Fibroblast of skin of scalp (primary cell): ENCODE measurements around the gene TIAM2.

ENCODE experiments used
- DNase-seq: peaks from one replicate; pipeline ENCODE4 v3.0.0-alpha.2; 2013

The TIAM2 gene

DNA sequence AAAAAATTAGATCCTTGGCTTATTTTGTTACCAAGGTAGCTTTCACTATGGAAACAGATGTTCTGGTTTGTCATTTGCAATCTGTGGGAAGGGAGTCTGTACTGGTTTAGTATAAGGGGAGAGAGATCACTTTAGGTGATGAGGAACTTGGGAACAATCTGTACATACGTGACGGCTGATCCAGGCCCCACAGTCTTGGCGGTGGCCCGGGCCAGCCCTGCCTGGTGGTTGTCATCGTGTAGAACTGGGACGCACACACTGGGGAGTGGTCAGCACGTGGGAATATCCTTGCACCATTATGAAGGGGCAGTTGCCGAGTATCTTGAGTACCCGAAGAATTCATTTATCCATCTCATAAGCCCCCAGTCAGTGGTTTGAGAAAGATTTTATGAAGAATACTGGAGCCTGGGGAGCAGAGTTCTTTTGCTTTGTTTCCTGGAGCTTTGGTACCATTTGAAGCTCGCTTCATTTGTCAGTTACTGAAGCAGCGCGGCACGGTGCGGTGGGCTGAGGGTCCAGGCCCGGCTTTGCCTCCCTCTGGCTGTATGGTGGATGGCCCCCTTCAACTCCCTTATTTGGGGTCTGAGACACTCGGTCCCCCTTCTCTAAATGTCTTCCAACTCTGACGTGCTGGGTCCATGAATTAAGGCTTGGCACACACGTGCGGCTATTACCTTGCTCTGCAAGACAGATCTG lies 245.9 kb downstream of the TIAM2 start:
- DNase-seq = no peak

DNA sequence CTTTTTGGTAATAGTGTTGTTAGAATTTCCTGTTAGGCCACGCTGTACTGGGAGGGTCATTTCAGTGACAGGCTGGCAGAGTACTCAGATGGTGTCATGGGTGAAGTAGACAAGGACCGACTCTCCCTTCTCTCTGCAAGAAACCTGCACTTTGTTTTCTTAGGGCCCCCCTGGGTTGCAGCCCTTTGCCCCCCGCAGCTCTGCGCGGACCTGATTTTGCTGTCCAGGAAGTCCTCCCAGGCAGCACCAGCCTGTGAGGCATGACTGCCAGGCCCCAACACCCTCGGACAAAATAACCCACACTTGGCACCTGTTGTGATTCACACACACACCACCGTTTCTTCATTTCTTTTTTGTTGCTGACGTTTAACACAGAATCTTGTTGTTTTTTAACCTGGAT lies 246.9 kb downstream of the TIAM2 start:
- DNase-seq = no peak

DNA sequence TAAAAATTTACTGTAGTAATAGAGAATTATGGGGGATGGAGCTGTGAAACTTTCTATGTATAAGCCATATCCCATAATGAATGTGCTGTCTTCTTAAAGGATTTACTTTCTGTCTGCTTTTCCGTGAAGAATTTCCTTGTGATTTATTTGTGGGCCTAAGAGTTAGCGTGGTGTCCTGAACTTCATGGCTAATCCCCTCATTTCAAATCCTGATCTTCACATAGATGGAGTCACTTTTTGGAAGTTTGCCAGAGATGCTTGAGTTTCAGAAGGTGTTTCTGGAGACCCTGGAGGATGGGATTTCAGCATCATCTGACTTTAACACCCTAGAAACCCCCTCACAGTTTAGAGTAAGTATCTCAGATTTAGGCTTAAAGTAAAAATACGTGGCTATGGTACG lies 249.3 kb downstream of the TIAM2 start:
- no peak for DNase-seq

DNA sequence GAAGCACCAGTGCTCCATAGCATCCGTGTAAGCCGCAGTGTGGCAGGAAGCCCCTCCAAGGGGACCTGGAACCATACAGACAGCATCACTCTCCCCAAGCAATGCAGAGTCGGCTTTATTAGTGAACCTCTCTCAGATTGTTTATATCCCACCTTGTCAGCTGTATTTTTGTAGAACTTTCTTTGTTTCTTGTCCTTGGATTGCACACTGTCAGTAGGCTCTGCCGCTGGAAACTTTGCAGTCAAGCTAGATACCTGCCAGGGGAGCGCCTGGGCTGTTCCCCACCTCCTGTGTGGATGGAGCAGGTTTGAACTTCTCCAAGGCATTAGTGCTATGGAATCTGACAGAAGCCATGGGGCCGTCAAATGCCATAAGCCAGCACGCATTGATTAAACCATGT lies 250.1 kb downstream of the TIAM2 start:
- no peak for DNase-seq

DNA sequence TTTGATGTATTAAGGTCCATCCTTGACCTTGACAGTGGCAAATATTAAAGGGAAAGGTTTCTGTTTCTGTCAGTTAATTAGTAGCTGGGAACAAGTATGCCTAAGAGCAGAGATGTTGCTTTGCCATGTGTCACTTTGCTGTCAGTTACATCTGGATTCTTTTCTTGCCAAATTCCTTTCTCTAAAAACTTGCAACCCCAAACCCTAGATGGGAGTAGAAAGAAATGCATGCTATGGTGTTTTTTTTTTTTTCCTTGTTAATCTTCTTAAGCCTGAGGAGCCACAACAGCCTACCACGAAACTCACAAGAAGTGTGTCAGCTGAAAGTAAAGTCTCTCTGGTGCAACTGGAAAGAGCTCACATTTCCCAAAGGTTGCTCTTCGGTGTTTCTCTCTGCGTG lies 250.7 kb downstream of the TIAM2 start:
- DNase-seq = peak; percentile 85

DNA sequence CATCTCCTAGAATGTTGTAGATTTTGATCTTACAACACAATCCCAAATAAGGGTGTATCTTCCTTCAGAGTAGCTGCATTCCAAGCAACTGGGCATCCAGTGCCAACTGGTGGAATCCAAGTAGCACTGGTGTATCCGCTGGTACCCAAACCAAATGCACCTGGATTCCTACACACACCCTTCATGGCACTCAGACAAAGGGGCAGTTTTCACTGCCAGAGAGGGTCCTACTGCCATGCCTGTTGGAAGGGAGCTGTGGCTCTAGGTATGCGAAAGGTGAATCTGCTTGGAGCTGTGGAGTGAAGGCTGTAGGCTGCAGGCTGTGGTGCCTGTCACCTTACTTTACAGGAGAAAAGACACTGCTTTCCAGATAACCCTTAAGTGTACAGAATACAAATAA lies 251.7 kb downstream of the TIAM2 start:
- DNase-seq = no peak

DNA sequence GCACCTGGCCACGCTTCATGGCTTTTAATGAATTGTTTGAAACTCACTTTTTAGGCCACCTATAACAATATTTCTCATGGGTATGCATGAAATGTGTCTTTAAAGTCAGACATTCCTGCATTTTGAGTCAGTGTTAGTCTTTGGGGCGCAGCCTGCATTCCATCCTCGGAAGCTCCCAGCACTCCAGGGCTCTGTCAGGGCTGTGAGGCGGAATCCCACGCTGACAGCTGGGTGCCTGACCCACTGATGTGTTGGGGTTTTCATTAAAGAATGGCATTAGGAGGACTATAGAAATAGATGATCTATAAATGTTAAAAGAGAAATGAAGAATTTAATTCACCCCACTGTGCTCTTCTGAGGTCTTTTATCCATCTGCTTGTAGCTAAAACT lies 252.5 kb downstream of the TIAM2 start:
- DNase-seq = peak; percentile 94

DNA sequence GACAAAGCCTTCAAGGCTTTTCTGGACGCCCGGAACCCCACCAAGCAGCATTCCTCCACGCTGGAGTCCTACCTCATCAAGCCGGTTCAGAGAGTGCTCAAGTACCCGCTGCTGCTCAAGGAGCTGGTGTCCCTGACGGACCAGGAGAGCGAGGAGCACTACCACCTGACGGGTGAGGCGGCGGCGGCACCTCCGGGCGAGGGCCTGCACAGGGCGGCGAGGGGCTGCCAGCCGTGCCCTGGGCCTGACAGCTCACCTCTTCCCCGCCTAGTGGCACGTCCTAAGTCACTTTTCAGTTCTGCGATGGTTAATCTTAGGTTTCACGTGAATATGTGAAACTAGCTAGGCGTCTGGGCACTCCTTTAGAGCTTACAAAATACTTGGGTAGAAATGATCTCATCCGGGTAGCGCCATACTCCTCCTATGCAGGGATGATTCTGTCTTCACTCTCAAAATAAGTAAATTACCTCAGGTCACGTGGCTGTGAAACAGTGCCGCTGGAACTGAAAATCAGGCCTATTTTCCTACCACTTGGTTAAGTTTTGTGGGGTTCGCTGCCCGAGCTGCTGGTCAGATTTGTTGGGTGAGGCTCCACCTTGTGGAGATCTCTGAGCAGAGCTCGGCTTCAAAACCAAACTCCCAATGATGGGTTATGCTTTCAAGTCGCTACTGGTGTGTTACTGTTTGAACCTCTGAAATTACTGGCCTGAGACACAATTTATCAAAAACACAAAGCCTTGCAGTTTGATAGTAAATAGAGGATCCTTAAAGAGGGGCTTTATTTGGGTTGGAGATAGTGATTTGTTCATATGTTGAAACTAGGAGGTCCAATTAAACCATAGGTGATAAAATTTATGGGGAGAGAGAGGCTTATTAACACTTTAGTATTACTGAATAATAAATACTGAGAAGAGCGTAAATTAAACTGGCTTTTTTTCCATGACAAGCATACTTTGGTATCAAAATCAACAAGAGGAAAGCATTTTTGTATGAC lies 253.2 kb downstream of the TIAM2 start:
- peak; percentile 81 for DNase-seq

DNA sequence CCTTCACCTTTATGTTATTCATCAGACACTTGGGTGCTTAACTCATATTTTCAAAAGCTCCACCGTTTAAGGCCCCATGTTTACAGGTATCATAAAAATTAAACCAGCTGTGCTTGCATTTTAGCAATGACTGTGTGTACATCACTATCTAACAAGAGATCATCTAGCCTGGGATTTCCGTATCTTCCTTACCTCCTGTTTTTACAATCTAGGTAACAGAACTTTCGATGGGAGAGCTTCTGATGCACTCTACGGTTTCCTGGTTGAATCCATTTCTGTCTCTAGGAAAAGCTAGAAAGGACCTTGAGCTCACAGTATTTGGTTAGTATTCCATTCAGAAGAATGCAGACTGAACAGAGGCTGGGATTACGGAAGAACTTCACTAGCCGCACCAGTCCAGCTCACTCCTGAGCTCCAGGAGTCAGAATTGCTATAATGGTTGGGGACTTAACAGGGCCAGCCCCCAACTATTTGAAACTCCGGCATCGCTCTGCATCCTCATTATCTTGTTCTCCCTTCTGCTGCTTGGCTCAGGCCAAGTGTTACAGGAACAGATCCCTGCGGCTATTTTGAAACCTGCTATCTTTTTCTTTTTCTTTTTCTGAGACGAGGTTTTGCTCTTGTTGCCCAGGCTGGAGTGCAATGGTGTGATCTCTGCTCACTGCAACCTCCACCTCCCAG lies 255.7 kb downstream of the TIAM2 start:
- no peak for DNase-seq

DNA sequence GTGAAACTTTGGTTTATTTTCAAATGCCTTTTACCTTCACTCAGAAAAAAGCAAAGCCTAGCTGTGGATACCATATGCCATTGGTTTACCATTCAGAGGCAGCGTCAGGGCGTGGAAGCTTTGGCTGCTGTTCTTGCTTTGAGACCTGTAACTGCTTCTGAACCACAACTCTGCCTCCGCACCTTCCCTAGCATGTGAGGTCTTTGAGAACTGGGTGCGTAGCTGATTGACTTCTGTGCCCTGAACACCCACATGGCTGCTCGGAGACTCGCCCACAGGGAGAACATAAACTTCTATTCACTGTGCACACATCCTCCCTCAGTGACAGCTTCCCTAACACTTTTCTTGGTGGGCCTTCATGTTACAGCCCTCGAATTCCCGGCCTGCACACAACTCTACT lies 257.5 kb downstream of the TIAM2 start:
- no peak for DNase-seq

DNA sequence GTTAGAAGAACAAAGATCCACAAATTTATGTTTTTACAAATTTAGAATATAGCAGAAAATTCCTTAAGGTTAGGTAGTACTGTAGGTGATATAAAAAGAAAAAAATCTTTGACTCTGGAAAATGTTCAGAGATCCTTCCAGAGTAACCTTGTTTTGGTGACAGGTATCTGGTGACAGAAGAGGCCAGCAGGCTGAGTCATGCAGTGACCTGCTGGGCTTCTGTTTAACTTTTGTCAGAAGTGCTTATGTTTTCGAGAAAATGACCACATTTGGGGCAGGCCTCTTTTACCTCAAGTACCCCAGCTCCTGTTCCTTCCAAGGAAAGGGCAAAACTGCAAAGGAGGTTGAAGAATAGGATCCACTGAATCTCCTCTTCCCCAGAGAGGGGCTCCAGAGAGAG lies 258.2 kb downstream of the TIAM2 start:
- DNase-seq = no peak

DNA sequence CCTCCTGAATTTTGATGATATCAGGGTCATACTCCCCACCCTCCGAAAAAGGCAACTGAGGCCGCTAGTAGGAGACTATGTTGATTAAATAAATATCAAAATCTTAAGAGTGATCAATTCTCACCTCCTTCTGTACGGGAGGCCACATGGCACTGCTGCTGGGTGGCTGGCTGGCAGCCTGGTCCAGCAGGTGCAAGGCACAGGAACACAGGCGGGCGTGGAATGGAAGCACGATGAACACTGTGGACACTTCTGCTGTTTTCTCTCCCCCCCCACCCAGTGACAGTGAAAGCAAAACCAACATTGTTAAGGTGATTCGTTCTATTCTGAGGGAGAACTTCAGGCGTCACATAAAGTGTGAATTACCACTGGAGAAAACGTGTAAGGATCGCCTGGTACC lies 259.0 kb downstream of the TIAM2 start:
- no peak for DNase-seq

DNA sequence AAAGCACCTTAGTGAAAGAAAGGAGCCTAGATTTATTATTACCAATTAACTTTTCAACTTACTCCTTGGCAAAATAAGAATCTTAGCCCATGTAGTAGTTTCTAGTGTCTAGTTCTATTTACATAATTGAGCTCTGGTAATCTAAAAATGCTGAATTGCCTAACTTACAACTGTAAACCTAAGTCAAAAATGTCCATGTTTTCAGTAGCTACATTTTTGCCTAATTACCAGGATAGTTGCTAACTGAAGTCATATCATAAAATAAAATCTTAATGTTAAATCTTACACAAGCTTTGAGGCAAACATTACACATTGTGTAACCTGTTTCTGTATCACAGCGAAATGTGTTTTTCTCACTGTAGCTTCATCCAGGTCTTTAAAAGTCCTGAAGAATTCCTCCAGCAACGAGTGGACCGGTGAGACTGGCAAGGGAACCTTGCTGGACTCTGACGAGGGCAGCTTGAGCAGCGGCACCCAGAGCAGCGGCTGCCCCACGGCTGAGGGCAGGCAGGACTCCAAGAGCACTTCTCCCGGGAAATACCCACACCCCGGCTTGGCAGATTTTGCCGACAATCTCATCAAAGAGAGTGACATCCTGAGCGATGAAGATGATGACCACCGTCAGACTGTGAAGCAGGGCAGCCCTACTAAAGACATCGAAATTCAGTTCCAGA lies 261.1 kb downstream of the TIAM2 start:
- no peak for DNase-seq

DNA sequence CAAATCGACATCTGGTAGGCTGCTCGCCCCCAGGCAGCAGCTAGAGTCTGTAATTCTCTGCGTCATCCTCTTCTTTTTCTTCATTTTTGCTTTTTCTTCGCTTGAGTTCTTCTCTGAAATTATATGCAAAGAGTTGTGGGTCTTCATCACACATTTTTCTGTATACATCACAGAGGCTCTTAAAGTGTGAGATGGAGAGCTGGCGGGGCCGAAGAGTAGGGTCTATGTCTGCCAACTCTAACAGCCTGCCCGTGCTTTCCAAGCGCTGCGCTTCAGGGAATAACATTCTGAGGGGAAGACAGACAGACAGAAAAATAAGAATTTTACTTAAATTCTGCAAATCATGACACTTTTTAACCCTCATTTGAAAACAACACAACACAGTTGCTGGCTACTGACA lies 262.7 kb downstream of the TIAM2 start:
- no peak for DNase-seq

DNA sequence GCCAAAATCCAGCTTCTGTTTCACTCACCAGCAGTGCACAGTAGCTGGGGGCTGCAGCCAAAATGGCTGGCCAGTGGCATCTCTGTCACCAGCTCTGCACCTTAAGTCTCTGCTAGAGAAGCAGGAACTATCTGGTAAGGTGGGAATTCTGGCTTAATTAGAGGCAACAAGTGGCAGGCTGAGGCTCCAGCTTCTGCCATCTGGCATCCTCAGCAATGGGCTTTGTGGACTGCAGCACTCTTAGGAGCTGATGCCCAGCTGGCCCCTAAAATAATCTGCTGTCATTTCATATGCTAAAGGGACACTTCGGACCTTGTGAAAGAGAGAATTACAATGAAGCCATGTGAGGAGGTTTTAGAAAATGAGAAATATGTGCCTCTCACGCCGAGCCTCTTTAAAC lies 264.1 kb downstream of the TIAM2 start:
- no peak for DNase-seq

DNA sequence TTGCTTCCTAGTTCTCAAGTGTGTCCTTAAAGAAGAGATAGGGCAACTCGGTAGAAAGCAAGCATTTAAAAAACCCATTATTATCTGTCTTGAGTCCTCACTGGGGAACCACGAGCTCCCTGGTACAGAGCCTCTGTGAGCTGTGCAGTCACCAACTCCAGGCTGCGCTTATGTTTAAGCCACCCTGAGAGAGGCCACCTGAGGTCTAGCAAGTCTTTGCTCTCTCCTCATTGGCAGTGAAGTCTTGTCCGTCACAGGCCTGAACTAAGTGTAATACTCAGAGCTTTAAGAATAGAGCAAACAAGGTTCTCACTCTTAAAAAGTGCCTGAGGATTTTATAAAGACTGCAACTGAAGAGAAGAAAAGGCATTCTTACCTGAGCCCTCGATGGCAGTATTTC lies 264.8 kb downstream of the TIAM2 start:
- no peak for DNase-seq

DNA sequence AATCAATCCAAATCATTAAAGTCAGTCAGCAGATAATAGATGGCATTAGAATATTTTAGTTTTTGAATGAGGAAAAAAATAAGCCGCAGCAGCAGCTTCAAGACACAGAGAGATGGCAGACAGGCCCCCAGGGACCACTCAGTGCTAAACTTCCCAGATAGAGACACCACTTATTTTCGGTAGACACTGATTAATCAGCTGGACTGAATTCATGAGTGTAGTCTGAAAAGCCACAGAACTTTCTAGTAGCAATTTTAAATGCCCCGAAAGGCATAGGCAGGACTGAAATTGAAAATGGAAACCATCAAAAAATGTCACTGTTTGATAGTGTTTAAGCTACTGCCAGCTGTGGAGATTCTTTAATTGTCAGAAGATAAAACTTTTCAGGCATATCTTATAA lies 265.6 kb downstream of the TIAM2 start:
- DNase-seq = no peak

DNA sequence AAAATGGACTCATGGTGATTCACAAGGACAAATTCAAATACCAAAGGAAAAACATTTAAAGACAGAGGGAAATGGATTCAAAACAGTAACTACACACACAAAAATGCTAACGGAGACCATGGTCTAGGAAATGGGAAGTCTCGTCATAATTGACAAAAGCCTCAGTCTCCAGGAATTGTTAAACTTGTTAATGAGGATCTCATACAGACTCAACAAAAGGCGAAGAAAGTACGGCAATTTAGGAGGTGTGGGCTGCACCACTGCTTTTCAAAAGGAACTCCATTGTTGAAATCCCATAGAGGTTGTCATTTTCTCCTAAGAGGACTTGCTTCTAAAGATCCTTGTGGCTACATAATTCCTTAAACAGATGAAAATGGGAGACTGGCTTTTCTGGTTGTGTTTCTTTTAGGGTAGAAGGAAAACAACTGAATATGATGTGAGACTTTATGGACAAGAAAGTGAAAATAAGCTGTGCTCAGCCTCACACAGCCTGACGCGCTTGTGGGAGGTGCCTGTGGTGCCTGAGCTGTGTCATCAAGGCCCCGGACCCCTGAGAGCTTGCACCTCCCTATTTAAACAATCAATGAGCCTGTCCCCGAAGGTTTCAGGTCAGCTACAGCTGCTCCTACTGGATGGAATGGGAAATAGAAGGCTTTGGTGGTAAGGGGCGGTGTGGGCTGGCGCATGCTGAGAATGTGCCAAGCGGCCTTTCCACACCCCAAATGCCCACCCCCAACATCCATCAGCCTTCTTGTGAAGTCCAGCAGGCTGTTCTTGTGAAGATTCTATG lies 266.2 kb downstream of the TIAM2 start:
- DNase-seq = no peak

DNA sequence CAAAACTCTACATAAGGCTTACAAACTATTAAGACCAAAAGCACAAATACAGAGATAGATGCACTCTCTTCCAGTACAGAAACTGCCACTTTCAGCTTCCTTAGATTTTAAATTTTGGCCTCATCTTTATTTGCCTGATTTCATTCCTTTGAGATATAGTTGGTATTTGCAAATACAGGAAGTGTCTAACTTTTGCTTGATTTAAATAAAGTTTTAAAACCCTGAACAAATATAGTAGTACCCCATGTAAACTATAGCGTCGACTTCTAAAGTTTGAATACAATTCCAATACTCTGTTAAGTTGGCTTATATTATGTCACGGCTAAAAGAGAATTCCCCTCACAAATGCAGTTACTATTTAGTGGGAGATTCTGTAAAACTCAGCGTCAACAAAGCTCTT lies 267.5 kb downstream of the TIAM2 start:
- DNase-seq = no peak

DNA sequence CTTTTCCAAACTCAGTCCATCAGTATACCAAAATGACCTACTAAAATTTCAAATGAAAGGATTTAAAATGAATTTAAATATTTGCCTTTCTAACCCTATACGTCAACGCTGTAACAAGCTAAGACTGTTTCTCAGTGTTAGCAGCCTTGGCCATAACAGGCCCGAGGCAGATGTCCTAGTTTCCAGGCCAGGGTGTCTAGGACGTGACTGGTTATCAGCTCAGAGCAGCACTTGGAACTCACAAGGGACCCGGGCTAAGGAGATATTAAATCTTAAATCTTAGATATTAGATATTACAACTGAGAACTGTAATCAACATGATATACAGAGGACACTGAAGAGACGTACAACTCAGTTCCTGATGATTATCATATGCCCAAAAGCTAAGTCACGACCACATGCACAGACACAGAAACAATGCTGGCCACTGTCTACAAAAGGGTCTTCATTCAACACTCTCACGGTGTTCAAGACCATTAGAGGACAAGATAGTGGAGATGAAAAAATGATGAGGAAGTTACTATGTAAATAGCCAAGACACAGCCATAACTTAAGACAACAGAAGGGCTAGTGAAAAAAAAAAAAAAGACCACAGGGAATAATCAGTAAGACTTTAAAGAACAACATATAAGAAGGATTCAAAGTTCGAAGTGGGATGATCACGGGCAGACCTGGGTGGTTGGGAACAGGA lies 268.4 kb downstream of the TIAM2 start, which contains the start of gene CLDN20:
Gene CLDN20, plus strand, starts transcription at position 641 of the 691 bp plus-strand sequence. CDS start 11,707 bp downstream, outside the sequence.
- DNase-seq = no peak

DNA sequence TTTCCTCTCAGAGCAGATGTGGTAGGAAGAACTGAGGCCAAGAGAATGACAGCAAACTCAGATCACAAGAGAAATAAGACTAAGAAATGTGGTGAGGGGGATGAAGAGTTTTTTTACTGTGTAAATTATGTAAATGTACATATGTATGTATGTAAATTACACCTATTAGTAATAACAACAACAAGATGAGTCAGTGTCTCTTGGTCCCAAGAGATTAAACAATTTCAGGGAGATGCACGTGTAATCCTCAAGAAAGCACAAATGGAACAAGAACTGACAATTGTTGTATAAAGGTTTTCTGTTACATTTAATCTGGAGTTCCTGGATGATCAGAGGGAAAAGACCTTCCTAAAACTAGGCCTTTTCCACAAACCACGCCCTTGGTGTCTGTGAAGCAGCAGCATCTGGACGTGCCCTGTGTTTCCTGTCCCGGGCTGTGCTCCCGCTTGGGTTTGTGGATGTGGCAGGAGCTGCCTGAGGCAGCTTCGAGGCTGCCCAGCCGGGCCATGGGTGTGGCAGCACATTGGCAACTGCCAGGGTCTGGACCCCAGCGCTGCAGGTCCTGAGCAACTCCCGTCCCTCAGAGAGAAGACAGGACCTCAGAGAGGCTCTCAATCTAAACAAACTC lies 269.7 kb downstream of the TIAM2 start:
- peak; percentile 44 for DNase-seq
